ENCODE data around the gene CNKSR1. TPM values are rescaled to one million over a fixed set of nuclear protein-coding genes. Genes with fewer than 3 reads are reported as not detected.

CNKSR1 gene
- total and polyA plus RNA-seq, 8 donors: 11.3 to 48.5 (median 16.5) TPM

GRCh38 chr1:26203642-26204318 is 26.5 kb downstream of the CNKSR1 start:
- ATAC-seq (no peak), DNase-seq (no peak), FAIRE-seq (no peak)
- TF ChIP-seq, protein P1, sequence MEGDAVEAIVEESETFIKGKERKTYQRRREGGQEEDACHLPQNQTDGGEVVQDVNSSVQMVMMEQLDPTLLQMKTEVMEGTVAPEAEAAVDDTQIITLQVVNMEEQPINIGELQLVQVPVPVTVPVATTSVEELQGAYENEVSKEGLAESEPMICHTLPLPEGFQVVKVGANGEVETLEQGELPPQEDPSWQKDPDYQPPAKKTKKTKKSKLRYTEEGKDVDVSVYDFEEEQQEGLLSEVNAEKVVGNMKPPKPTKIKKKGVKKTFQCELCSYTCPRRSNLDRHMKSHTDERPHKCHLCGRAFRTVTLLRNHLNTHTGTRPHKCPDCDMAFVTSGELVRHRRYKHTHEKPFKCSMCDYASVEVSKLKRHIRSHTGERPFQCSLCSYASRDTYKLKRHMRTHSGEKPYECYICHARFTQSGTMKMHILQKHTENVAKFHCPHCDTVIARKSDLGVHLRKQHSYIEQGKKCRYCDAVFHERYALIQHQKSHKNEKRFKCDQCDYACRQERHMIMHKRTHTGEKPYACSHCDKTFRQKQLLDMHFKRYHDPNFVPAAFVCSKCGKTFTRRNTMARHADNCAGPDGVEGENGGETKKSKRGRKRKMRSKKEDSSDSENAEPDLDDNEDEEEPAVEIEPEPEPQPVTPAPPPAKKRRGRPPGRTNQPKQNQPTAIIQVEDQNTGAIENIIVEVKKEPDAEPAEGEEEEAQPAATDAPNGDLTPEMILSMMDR (IDR thresholded peaks at IDR 0.05): no peak
- Histone ChIP-seq H3K27ac (no peak overlapping the region), H3K9me3 (no peaks in the 10 kb centered on the region), H3K4me1 (no peaks in the 10 kb centered on the region), H3K27me3 (no peaks in the 10 kb centered on the region), H3K4me3 (no peak overlapping the region), H3K36me3 (no peaks in the 10 kb centered on the region)
- intact Hi-C loops (cut with DNase I): no loop called here
- 58 to 62% methylated on average over 9 of the region's 9 CpGs for WGBS, 2 donors

- Histone ChIP-seq H3K4me3 (no peak overlapping the region), H3K27me3 (no peaks in the 10 kb centered on the region), H3K9me3 (no peaks in the 10 kb centered on the region), H3K4me1 (no peaks in the 10 kb centered on the region), H3K36me3 (no peaks in the 10 kb centered on the region), H3K27ac (no peak overlapping the region)
- ATAC-seq (peak in 1 of 4 donors; percentile 14), DNase-seq (no peak), FAIRE-seq (no peak)
- intact Hi-C loops (cut with DNase I): no loop called here
- TF ChIP-seq, protein P1 (IDR thresholded peaks at IDR 0.05): no peak
- WGBS, 2 donors: 75 to 87% methylated on average over 5 of the region's 5 CpGs
Observed at GRCh38 chr1:26210147-26210870, 33.0 kb downstream of the CNKSR1 start.

DNA sequence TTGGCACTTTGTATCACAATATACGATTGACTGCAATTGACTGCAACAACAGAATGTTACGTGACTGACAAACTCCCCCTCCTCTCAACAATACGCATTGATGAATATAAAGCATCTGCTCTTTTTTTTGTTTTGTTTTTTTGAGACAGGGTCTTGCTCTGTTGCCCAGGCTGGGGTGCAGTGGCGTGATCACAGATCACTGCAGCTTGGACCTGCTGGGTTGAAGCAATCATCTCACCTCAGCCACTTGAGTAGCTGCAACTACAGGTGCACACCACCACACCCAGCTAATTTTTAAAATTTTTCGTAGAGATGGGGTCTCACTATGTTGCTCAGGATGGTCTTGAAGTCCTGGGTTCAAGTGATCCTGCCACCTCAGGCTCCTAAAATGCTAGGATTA is 35.4 kb downstream of the CNKSR1 start:
- 76 to 81% methylated on average over 5 of the region's 5 CpGs for WGBS, 2 donors
- H3K27ac ChIP-seq: no peak overlapping the region
- H3K4me1 ChIP-seq: no peaks in the 10 kb centered on the region
- no peaks in the 10 kb centered on the region for H3K27me3 ChIP-seq
- intact Hi-C loops (cut with DNase I): no loop called here
- H3K4me3 ChIP-seq: no peak overlapping the region
- no peak for ATAC-seq
- no peaks in the 10 kb centered on the region for H3K9me3 ChIP-seq
- TF ChIP-seq, protein P1 (IDR thresholded peaks at IDR 0.05): no peak
- no peak for DNase-seq
- no peaks in the 10 kb centered on the region for H3K36me3 ChIP-seq
- no peak for FAIRE-seq

DNA sequence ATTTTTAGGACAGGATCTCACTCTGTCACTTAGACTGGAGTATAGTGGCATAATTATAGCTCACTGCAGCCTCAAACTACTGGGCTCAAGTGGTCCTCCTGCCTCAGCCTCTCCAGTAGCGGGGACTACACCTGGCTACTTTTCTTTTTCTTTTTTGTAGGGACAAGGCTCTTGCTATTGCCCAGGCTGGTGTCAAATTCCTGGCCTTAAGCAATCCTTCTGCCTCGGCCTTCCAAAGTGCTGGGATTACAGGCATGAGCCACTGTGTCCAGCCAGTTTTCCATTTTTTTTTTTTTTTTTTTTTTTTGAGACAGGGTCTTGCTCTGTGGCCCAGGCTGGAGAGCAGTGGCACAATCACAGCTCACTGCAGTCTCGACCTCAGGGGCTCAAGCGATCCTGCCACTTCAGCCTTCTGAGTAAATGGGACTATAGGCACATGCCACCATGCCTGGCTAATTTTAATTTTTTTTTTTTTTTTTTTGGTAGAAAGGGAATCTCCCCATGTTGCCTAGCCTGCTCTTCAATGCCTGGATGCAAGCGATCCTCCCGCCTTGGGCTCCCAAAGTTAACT is 36.1 kb downstream of the CNKSR1 start:
- no peak for FAIRE-seq
- Histone ChIP-seq H3K27me3 (no peaks in the 10 kb centered on the region), H3K9me3 (no peaks in the 10 kb centered on the region), H3K27ac (no peak overlapping the region), H3K4me3 (no peak overlapping the region), H3K4me1 (no peaks in the 10 kb centered on the region), H3K36me3 (no peaks in the 10 kb centered on the region)
- peak in 1 of 6 donors; percentile 11 for DNase-seq
- 82 to 89% methylated on average over 6 of the region's 6 CpGs for WGBS, 2 donors
- TF ChIP-seq, protein P1 (IDR thresholded peaks at IDR 0.05): no peak
- no peak for ATAC-seq
- intact Hi-C loops (cut with DNase I): no loop called here
